Measurements from ENCODE around the gene EFCAB14. TPM values are rescaled to one million over a fixed set of nuclear protein-coding genes. Genes with fewer than 3 reads are reported as not detected.

EFCAB14 gene
- total RNA-seq, 1 donor from 2014 or later: 43.6 TPM

Other genes starting within 250 kb of the EFCAB14 start
- not detected in 2 replicates for gene DMBX1, start 229.3 kb downstream of the EFCAB14 start, total RNA-seq
- gene KNCN, start 167.5 kb downstream of the EFCAB14 start, total RNA-seq: not detected in 2 replicates
- gene MKNK1, start 114.8 kb downstream of the EFCAB14 start, total RNA-seq: 19.7 and 22.1 TPM in 2 replicates
- 7.5 and 8.1 TPM in 2 replicates for gene MOB3C, start 102.3 kb downstream of the EFCAB14 start, total RNA-seq
- gene ATPAF1, start 50.8 kb downstream of the EFCAB14 start, total RNA-seq: 31.1 and 39.7 TPM in 2 replicates
- gene TEX38, start 47.3 kb downstream of the EFCAB14 start, total RNA-seq: not detected in 2 replicates
- gene CYP4B1, start 79.9 kb upstream of the EFCAB14 start, total RNA-seq: not detected in 2 replicates
- not detected in 2 replicates for gene CYP4A11, start 222.4 kb upstream of the EFCAB14 start, total RNA-seq